Stimulated activated CD4-positive, alpha-beta T cell treated with anti-CD3 and anti-CD28 coated beads, Interleukin-1b, Interleukin-23, amount 100 ng/mL, for 24 hours (primary cell): ENCODE data around the gene CHST11.
"Not testable (repeated sequence)": the region's sequence is repeated elsewhere in the genome, so short reads cannot be mapped to it uniquely, and the experiment has no call there.

Experiments used
- DNase-seq, 4 experiments: peaks; one replicate each; pipeline ENCODE4 v3.0.0-alpha.2; 2020; ENCODE audit warnings: low read depth in 4 of 4, low spot score in 1 of 4

The CHST11 gene

GRCh38 chr12:104600036-104600712, 143.4 kb downstream of the CHST11 start:
- DNase-seq = no peak

DNA sequence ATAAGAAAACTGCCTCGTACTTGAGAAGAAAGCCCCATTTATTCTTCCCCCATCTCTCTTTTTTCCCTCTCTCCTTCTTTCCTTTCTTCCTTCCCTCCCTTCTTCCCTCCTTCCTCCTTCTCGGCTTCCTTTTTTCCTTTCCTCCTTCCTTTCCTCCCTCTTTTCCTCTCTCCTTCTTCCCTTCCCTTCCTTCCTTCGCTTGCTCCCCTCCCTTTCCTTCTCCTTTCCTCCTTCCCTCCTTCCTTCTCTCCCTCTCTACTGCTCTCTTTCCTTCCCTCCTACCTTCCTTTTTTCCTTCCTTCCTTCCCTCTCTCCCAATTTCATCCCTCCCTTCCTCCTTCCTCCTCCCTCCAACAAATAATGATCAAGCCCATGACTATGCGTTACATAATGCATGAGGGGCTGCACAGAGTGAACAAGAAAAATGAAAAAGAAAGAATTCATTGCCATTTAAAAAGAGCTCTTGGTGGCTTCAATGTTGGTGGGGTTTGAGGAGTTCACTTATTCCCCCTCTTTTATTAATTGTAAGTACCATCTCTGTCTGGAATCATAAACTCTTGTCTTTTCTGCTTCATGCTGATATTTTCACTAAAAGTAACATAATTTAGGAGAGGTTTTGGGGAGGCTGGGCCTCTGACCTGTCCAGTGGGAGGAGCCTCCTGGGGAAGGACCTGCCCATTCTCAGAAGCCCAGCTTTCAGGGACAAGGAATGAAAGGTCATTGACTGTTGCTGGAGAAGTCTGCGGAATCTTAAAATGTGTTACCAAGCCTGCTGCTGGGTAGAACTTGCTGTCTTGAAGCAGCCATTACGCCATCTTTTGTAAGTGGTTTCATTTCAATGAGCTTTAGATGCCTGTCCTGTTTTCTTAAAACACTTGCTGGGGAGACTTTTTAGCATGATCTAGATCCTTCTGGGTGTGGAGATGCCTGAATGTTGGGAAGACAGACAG, 144.3 kb downstream of the CHST11 start:
- no peak for DNase-seq

DNA sequence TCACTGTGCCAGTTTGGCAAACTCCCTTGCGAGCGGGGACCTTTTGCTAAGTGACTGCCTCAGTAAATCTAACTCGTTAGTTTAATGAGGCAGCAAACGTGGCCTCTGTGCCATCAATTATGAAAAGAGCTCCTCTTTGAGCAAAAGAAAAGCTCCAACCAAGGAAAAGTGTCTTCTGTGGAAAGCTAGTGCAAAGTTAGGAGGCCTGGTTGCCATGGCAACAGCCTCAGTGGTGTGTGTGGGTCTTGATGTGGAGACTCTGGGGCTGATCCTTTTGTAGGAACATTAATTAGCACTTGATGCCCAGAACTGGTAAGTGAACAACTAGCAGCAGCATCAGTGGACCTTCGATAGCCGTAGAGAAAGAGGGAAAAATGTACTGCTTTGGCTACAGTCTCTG, 145.7 kb downstream of the CHST11 start:
- no peak for DNase-seq

GRCh38 chr12:104602896-104603295, 146.1 kb downstream of the CHST11 start:
- no peak for DNase-seq

DNA sequence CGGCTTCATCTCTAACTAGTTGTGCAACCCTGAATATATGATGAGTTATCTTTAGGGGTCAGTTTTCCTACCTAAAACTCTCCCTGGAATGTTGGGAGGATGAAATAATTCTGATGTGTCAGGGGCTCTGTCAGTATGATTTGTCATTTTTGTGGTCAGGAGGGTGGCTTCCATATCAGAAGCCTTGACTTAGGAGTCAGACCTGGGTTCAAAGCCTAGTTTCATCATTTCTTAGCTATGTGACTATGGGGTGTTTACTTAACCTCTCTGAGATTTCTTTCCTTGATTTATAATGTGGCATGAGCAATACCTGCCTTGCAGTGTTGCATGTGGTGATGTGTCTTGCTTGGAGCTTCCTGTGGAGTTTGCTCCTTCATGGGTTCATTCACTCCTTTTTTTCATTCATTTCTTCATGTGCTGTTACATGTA, 146.8 kb downstream of the CHST11 start:
- no peak for DNase-seq

DNA sequence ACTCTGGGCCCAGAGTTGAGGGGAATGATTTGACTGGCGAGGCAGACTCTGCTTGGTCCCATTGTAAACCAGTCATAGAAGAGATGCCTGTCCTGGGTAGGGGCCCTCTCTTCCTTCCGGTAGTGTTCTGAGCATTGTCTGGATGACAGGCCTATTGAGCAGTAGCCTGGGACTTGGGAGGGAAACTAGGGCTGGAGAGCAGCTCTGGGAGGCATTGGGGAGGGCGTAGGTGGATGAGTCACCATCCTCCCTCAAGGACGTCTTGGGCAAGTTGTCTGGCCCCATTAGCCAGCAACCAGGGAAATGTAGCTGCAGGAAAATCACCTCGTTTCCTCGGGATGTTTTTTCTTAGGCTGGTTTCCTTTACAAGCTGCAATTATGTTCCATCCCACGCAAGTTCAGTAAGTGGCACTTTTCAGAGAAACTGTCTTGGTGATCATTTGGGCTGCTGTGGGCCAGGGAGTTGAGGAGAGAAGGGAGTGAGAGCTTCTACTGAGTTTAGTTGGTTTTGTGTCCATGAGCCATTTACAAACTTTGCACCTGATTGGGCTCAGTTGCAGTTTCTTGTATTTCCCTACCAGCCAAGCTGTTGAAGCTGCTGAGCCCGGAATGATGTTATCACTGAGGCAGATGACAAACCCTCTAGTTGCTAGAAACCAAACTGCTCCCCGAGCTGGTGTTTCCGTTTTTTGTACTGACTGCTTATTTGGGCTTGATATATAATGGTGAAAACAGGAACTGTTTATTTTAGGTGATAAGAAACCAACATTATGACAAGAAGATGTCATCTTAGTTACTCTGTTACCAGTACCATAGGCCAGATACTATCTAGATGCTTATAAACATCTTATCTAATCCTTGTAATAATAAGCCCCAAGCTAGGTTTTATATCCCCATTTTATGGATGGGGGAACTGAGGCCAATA, 147.6 kb downstream of the CHST11 start:
- peak in 3 of 4 experiments; percentile 8 to 30 (median 10) for DNase-seq

DNA sequence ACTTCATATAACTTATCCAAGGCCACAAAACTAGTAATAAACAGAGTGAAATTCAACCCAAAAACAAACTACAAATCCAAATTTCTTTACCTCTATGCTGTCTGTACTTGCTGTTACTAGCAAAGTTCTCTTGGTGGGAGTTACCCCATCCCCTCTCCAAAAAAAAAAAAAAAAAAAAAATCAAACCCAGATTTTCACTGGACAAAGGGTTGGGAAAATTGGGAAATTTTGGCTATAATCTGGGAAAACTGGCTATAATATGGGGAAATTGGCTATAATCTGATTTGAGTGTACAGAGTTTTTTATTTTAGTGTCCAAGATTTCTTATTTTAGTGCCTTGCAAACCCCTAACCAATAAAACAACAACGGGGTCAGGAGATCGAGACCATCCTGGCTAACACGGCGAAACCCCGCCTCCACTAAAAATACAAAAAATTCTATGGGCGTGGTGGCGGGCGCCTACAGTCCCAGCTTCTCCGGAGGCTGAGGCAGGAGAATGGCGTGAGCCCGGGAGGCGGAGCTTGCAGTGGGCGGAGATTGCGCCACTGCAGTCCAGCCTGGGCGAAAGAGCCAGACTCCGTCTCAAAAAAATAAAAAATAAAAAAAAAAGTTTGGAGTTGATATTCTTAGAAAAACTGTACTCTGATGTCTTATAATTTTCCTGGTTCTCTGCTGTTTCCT, 148.4 kb downstream of the CHST11 start:
- no peak for DNase-seq

- DNase-seq = no peak
Observed at GRCh38 chr12:104605685-104606084, 148.9 kb downstream of the CHST11 start.

GRCh38 chr12:104608998-104609397, 152.2 kb downstream of the CHST11 start:
- no peak for DNase-seq

GRCh38 chr12:104609445-104609844, 152.7 kb downstream of the CHST11 start:
- DNase-seq = no peak

DNA sequence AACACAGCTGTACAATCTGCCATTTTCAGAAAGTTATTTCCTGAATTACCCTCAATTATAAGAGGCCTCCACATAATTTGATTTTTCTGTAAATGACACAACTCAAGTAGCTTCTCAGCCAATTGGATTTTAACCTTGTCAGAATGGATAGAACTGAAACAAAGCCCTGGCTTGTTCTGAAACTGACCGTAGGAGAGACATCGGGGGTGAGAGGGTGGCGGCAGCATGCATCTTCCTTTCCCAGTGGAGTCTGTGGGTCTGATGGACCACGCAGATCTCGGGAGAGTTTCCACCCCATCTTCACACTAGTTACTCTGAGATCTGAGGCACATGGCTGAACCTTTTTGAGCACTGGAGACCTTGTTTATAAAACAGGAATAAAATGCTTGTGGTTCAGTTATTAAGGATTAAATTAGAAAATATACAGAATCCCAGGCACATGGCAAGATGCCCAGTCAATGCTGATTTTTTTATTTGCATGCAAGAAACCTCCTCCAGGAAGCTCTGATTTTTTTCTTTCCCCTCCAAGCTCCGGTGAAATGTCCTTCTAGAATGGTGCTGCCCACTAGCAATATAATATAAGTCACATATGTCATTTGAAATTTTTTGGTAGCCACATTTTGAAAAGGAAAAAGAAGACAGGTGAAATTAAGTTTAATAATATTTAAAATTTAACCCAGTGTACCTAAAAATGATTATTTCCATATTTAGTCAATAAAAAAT, 153.9 kb downstream of the CHST11 start:
- DNase-seq = no peak

- DNase-seq = no peak
Observed at GRCh38 chr12:104611671-104612070, 154.9 kb downstream of the CHST11 start.

- not testable (repeated sequence) for DNase-seq
Observed at GRCh38 chr12:104613372-104613771, 156.6 kb downstream of the CHST11 start.

GRCh38 chr12:104615048-104615561, 158.4 kb downstream of the CHST11 start:
- no peak for DNase-seq

DNA sequence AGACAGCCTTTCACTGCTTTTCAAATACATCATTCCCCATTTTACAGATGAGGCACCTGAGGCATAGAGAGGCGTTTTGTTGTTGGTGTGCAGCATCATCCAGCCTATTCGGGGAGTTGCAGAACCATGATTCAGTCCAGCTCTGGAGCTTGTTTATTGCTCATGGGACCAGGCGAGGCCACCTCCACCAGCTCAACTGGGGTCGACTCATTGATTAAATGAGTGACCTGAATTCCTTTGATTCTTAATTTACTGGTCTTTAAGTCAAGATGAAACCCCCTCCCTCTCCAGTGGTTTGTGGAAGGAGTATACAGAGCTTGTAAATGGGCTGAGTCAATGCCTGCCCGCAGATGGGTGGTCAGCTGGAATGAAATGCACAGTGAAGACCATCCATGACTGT, 161.9 kb downstream of the CHST11 start:
- DNase-seq = no peak

GRCh38 chr12:104619305-104619704, 162.6 kb downstream of the CHST11 start:
- no peak for DNase-seq

DNA sequence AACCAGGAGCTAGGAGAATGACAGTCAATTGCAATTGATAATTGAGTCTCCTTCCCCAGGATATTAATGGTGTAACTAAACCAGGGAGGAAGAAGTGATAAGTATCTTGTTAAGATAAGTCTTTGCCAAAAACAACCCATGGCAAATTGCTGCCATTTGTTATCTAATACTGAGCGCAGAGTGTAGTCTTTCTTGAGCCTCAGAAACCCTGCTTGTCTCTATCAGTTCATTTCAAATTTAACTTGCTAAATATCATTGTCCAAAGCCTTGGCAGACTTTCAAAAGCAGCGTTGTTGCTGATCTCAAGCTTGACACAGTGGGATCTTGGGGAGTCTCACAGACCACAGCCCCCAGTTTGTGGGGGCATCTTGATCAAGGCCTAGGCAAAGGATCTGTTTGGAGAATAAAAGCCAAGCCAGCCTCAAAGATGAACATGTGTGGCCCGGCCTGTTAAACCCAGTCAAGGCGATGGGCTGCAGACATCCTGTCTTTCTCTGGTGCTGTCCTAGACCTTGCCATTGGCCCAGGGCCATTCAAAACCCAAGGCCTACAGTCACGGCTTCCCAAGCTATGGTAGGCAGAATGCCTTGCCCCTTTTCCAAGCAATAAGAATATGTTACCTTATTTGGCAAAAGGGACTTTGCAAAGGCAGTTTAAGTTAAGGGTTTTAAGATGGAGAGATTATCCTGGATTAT, 164.2 kb downstream of the CHST11 start:
- no peak for DNase-seq

GRCh38 chr12:104622928-104623327, 166.2 kb downstream of the CHST11 start:
- DNase-seq = no peak

DNA sequence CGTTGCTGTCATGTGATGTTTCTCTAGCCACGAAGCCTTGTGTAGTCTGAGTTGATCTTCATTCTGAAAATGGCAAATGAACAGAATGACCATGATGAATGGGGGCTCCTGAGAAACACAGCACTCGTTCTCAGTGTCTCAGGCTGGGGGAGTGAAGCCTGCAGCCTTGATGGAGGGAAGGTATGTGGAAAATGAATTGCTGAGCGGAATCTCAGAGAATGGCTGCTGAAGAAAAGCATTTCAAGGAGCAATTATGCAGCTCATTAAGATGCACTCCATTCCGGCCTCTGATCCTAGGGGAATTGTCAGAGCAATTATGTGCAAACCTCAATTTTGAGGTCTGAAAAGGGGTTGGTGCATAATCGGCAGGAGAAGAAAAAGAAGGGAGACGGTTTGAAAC, 167.1 kb downstream of the CHST11 start:
- no peak for DNase-seq
